Uterus (tissue), 2 donors: ENCODE data around the gene HUNK.

ENCODE experiments used
- CTCF ChIP-seq, 4 experiments: fragments of 200-600 bp in 2 of 4; fragments of 450-650 bp in 2 of 4; sonication (generic) in 2 of 4; IDR thresholded peaks; one replicate each; pipeline ENCODE4 v1.5.1; 2016 to 2019; ENCODE audit warnings: antibody characterized with exemption in 4 of 4, mild to moderate bottlenecking in 2 of 4, moderate library complexity in 1 of 4
- POLR2A ChIP-seq, 2 donors: fragments of 450-650 bp; IDR thresholded peaks; one replicate each; pipeline ENCODE4 v1.6.1; 2016; ENCODE audit warnings: antibody characterized with exemption in 2 of 2, mild to moderate bottlenecking in 1 of 2, moderate library complexity in 1 of 2

GRCh38 chr21:31893851-31894415 lies 21.1 kb downstream of the HUNK start:
- TF ChIP-seq CTCF (IDR thresholded peaks at IDR 0.05) (no peak), POLR2A (IDR thresholded peaks at IDR 0.05) (no peak)
